SK-N-SH treated with all-trans-retinoic acid at 6 μM for 48 hours (cell line): Measurements from ENCODE around the gene ENGASE.

Experiments
- ATAC-seq: fragments of 200-7000 bp; cut with Tn5 transposase; 3 replicates; pipeline ENCODE4 v1.9.1; 2020; ENCODE audit warnings: mild to moderate bottlenecking, moderate library complexity
- ARNTL ChIP-seq: fragments of 450-650 bp; formaldehyde crosslinking; IDR thresholded peaks from 2 replicates; pipeline ENCODE4 v1.5.0; 2020; ENCODE audit warnings: low read depth, mild to moderate bottlenecking, moderate library complexity, borderline replicate concordance
- ESRRG ChIP-seq: fragments of 250-450 bp; sonication (Bioruptor Pico); IDR thresholded peaks from 2 replicates; pipeline ENCODE4 v1.6.1; 2021; ENCODE audit warnings: mild to moderate bottlenecking
- GLIS3 ChIP-seq: fragments of 250-450 bp; sonication (Bioruptor Pico); IDR thresholded peaks from 2 replicates; pipeline ENCODE4 v1.5.0; 2020; ENCODE audit warnings: mild to moderate bottlenecking, moderate library complexity
- ISL1 ChIP-seq: fragments of 250-450 bp; sonication (Bioruptor Pico); IDR thresholded peaks from 2 replicates; pipeline ENCODE4 v2.1.2; 2022; ENCODE audit warnings: mild to moderate bottlenecking, moderate library complexity
- OSR1 ChIP-seq: fragments of 250-450 bp; sonication (Bioruptor Pico); IDR thresholded peaks from 2 replicates; pipeline ENCODE4 v1.8.0; 2022; ENCODE audit warnings: moderate library complexity, mild to moderate bottlenecking, inconsistent platforms
- PPARA ChIP-seq: fragments of 250-450 bp; sonication (Bioruptor Pico); IDR thresholded peaks from 2 replicates; pipeline ENCODE4 v1.5.0; 2020; ENCODE audit warnings: mild to moderate bottlenecking, borderline replicate concordance
- TCF4 ChIP-seq: fragments of 250-450 bp; sonication (Bioruptor Pico); IDR thresholded peaks from 2 replicates; pipeline ENCODE4 v1.8.0; 2021; ENCODE audit warnings: mild to moderate bottlenecking, moderate library complexity, borderline replicate concordance
- TOX ChIP-seq: fragments of 250-450 bp; sonication (Bioruptor Pico); IDR thresholded peaks from 2 replicates; pipeline ENCODE4 v1.8.0; 2021; ENCODE audit warnings: mild to moderate bottlenecking, moderate library complexity, borderline replicate concordance
- ZC3H10 ChIP-seq: fragments of 250-450 bp; sonication (Bioruptor Pico); IDR thresholded peaks from 2 replicates; pipeline ENCODE4 v1.5.1; 2021; ENCODE audit warnings: mild to moderate bottlenecking, moderate library complexity
- ZFP3 ChIP-seq: fragments of 250-450 bp; sonication (Bioruptor Pico); IDR thresholded peaks from 2 replicates; pipeline ENCODE4 v1.5.0; 2020; ENCODE audit warnings: mild to moderate bottlenecking, moderate library complexity
- ZFP30 ChIP-seq: fragments of 450-650 bp; formaldehyde crosslinking; IDR thresholded peaks from 2 replicates; pipeline ENCODE4 v1.5.0; 2022; ENCODE audit warnings: mild to moderate bottlenecking, moderate library complexity
- ZNF565 ChIP-seq: fragments of 450-650 bp; formaldehyde crosslinking; conservative IDR thresholded peaks from 2 replicates; pipeline ENCODE4 v1.5.0; 2020; ENCODE audit warnings: low read depth, mild to moderate bottlenecking, moderate library complexity
- ZNF70 ChIP-seq: fragments of 450-650 bp; formaldehyde crosslinking; IDR thresholded peaks from 2 replicates; pipeline ENCODE4 v1.5.0; 2020; ENCODE audit warnings: mild to moderate bottlenecking, moderate library complexity
- ZNF8 ChIP-seq: fragments of 450-650 bp; formaldehyde crosslinking; IDR thresholded peaks from 2 replicates; pipeline ENCODE4 v1.5.0; 2020; ENCODE audit warnings: mild to moderate bottlenecking, moderate library complexity
- TF ChIP-seq, protein P1 (sequence below): fragments of 250-450 bp; sonication (Bioruptor Pico); IDR thresholded peaks from 2 replicates; pipeline ENCODE4 v1.5.1; 2021; ENCODE audit warnings: mild to moderate bottlenecking, moderate library complexity
- TF ChIP-seq, protein P2 (sequence below): fragments of 250-450 bp; sonication (Bioruptor Pico); IDR thresholded peaks from 2 replicates; pipeline ENCODE4 v1.5.0; 2020; ENCODE audit warnings: mild to moderate bottlenecking, moderate library complexity
- TF ChIP-seq, protein P3 (sequence below): fragments of 250-450 bp; sonication (Bioruptor Pico); IDR thresholded peaks from 2 replicates; pipeline ENCODE4 v1.5.1; 2020; ENCODE audit warnings: low read depth, mild to moderate bottlenecking, moderate library complexity
- TF ChIP-seq, protein P4 (sequence below): fragments of 250-450 bp; sonication (Bioruptor Pico); IDR thresholded peaks from 2 replicates; pipeline ENCODE4 v1.8.0; 2021; ENCODE audit warnings: low read depth, mild to moderate bottlenecking, moderate library complexity, borderline replicate concordance

ENGASE gene

DNA sequence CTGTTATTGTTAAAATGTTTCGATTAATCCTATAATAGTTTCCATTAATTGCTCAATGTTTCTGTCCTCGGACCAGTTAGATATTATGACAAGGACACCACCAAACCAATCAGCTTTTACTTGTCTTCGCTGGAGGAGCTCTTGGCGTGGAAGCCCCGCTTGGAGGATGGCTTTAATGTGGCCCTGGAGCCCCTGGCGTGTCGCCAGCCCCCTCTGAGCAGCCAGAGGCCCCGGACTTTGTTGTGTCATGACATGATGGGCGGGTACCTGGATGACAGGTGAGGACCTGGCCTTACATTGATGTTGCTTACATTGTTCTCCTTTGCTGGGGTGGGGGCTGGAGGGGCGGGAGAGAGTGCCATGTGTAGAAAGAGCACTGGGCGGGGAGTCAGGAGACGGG lies 3.0 kb downstream of the ENGASE start (continued):
- TF ChIP-seq, protein P1, sequence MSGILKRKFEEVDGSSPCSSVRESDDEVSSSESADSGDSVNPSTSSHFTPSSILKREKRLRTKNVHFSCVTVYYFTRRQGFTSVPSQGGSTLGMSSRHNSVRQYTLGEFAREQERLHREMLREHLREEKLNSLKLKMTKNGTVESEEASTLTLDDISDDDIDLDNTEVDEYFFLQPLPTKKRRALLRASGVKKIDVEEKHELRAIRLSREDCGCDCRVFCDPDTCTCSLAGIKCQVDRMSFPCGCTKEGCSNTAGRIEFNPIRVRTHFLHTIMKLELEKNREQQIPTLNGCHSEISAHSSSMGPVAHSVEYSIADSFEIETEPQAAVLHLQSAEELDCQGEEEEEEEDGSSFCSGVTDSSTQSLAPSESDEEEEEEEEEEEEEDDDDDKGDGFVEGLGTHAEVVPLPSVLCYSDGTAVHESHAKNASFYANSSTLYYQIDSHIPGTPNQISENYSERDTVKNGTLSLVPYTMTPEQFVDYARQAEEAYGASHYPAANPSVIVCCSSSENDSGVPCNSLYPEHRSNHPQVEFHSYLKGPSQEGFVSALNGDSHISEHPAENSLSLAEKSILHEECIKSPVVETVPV = no peak

DNA sequence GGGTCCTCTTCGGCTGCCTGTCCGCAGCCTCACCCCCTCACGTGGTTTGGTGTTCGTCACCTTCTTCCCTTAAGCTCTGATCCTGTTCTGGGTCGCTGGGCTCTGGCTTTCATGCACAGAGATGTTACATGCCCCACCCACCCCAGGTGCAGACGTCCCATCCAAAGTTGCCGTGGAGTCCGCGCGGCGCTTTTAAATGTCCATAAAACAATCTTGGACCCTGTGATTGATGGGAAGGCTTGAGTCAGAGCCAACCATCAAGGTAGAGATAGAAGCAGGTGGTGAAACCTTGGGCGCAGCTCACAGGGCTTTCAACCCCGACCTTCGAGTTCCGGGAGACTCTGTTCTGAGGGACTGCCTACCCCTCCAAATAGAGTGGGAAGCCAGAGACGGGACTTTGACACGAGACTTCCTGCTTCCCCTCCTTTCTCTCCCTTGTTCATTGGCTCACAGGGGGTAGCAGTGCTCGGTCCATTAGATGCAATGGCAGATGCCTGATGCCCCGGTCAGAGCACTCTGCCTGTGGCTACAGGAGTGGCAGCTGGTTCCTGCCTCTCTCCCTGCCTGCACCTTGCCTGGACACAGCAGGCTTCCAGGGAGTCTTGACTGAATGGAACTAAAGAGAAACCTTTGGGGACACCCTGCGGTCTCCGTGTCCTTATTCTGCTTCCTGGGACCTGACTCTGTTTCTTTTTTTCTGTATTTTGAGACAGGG lies 4.0 kb downstream of the ENGASE start:
- ATAC-seq = no peak

DNA sequence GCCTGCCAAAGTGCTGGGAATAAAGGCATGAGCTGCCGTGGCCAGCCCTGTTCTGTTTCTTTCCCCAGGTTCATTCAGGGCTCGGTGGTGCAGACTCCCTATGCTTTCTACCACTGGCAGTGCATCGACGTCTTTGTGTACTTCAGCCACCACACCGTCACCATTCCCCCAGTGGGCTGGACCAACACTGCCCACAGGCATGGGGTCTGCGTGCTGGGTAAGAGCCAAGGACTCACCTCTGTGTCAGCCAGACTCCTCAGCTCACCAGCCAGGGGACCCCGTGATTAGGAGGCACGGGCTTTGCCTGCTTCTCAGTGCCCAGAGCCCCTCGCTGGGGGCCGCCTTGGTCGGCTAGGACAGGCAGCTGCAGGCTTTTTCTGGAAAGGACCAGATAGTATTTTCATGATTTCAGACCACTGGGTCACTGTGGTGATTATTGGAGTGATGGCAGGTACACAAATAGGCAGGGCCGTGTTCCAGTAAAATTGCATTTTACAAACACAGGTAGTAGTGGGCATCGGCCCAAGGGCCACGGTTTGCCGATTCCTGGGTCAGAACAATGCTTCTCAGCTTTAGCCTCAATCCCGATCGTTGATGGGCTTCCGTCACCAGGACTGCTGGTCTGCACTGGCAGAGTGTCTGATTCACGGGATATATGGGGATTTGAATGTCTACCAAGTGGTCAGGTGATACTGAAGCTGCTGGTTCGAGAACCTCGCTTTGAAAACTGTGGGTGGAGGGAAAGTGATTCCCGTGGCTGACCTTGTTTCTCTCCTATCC lies 5.0 kb downstream of the ENGASE start:
- no peak for TF ChIP-seq ZNF8 (CRISPR knock-in tag)

More for the DNA sequence above, 4.0 kb downstream of the ENGASE start:
- TF ChIP-seq ZNF70 (CRISPR knock-in tag) = no peak
- TF ChIP-seq, protein P2, sequence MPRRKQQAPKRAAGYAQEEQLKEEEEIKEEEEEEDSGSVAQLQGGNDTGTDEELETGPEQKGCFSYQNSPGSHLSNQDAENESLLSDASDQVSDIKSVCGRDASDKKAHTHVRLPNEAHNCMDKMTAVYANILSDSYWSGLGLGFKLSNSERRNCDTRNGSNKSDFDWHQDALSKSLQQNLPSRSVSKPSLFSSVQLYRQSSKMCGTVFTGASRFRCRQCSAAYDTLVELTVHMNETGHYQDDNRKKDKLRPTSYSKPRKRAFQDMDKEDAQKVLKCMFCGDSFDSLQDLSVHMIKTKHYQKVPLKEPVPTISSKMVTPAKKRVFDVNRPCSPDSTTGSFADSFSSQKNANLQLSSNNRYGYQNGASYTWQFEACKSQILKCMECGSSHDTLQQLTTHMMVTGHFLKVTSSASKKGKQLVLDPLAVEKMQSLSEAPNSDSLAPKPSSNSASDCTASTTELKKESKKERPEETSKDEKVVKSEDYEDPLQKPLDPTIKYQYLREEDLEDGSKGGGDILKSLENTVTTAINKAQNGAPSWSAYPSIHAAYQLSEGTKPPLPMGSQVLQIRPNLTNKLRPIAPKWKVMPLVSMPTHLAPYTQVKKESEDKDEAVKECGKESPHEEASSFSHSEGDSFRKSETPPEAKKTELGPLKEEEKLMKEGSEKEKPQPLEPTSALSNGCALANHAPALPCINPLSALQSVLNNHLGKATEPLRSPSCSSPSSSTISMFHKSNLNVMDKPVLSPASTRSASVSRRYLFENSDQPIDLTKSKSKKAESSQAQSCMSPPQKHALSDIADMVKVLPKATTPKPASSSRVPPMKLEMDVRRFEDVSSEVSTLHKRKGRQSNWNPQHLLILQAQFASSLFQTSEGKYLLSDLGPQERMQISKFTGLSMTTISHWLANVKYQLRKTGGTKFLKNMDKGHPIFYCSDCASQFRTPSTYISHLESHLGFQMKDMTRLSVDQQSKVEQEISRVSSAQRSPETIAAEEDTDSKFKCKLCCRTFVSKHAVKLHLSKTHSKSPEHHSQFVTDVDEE (CRISPR knock-in tag) = no peak
- no peak for TF ChIP-seq TOX (CRISPR knock-in tag)
- TF ChIP-seq, protein P3, sequence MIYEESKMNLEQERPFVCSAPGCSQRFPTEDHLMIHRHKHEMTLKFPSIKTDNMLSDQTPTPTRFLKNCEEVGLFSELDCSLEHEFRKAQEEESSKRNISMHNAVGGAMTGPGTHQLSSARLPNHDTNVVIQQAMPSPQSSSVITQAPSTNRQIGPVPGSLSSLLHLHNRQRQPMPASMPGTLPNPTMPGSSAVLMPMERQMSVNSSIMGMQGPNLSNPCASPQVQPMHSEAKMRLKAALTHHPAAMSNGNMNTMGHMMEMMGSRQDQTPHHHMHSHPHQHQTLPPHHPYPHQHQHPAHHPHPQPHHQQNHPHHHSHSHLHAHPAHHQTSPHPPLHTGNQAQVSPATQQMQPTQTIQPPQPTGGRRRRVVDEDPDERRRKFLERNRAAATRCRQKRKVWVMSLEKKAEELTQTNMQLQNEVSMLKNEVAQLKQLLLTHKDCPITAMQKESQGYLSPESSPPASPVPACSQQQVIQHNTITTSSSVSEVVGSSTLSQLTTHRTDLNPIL (CRISPR knock-in tag) = no peak
- no peak for TF ChIP-seq ZFP30 (CRISPR knock-in tag)
- no peak for TF ChIP-seq ZC3H10 (CRISPR knock-in tag)
- TF ChIP-seq TCF4 (CRISPR knock-in tag) = no peak
- no peak for TF ChIP-seq ARNTL (CRISPR knock-in tag)
- no peak for TF ChIP-seq ZFP3 (CRISPR knock-in tag)
- TF ChIP-seq OSR1 = no peak
- no peak for TF ChIP-seq ESRRG (CRISPR knock-in tag)
- TF ChIP-seq ISL1 (CRISPR knock-in tag) = no peak
- no peak for TF ChIP-seq PPARA (CRISPR knock-in tag)
- no peak for TF ChIP-seq ZNF565 (CRISPR knock-in tag)
- TF ChIP-seq, protein P4, sequence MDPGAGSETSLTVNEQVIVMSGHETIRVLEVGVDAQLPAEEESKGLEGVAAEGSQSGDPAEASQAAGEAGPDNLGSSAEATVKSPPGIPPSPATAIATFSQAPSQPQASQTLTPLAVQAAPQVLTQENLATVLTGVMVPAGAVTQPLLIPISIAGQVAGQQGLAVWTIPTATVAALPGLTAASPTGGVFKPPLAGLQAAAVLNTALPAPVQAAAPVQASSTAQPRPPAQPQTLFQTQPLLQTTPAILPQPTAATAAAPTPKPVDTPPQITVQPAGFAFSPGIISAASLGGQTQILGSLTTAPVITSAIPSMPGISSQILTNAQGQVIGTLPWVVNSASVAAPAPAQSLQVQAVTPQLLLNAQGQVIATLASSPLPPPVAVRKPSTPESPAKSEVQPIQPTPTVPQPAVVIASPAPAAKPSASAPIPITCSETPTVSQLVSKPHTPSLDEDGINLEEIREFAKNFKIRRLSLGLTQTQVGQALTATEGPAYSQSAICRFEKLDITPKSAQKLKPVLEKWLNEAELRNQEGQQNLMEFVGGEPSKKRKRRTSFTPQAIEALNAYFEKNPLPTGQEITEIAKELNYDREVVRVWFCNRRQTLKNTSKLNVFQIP = no peak
- TF ChIP-seq ZNF8 (CRISPR knock-in tag) = no peak
- TF ChIP-seq, all 23 proteins: peak for 0

DNA sequence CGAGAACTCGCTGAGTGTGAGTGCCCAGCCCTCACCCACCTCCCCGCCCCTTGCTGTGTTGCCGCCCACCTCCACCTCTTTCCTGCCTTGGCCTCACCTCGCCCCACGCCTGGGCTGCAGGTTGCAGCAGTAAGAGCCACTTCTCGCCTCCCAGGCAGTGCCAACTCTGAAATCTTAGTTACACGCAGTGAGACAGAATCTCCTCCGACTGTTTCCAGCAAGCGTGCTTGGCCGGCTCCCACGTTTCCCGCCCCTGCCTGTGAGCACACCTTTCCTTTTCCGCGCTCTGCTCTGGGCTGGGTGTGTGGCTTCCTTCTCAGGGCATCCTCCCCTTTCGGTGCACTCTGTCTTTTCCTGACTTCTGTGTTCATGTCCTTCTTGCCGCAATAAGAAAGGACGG lies 5.7 kb downstream of the ENGASE start:
- no peak for ATAC-seq
- TF ChIP-seq ZFP30 (CRISPR knock-in tag) (no peak), ZNF70 (CRISPR knock-in tag) (no peak), ZNF8 (CRISPR knock-in tag) (no peak), GLIS3 (CRISPR knock-in tag) (no peak), TOX (CRISPR knock-in tag) (no peak), ZFP3 (CRISPR knock-in tag) (no peak)
- TF ChIP-seq, protein P1 = no peak

More for the DNA sequence above, 5.0 kb downstream of the ENGASE start:
- no peak for ATAC-seq
